ENCODE results near the gene ATXN1. TPM values are rescaled to one million over a fixed set of nuclear protein-coding genes. Genes with fewer than 3 reads are reported as not detected.
"Not testable (repeated sequence)": the region's sequence is repeated elsewhere in the genome, so short reads cannot be mapped to it uniquely, and the experiment has no call there.

The ATXN1 gene
- total RNA-seq, 1 experiment from 2014 or later = 20.8 TPM

- H3K36me3 ChIP-seq = no peaks in the 10 kb centered on the region
- no peaks in the 10 kb centered on the region for H3K4me1 ChIP-seq (replicated peaks)
- DNase-seq (ENCODE audit: low read depth in 1 of 2, low spot score in 2 of 2) = no peak
- no peaks in the 10 kb centered on the region for H3K27me3 ChIP-seq (replicated peaks)
- no peaks in the 10 kb centered on the region for H3K9me3 ChIP-seq (replicated peaks)
- H3K4me3 ChIP-seq = no peak overlapping the region
- H3K27ac ChIP-seq = no peak overlapping the region
These were observed 363.6 kb downstream of the ATXN1 start for GRCh38 chr6:16397623-16398022.

GRCh38 chr6:16396497-16397319, 364.6 kb downstream of the ATXN1 start:
- no peaks in the 10 kb centered on the region for H3K27me3 ChIP-seq (replicated peaks)
- peaks cover 3% of the 10 kb centered on the region for H3K4me1 ChIP-seq (replicated peaks)
- no peaks in the 10 kb centered on the region for H3K36me3 ChIP-seq
- no peak overlapping the region for H3K27ac ChIP-seq
- no peaks in the 10 kb centered on the region for H3K9me3 ChIP-seq (replicated peaks)
- no peak for DNase-seq (ENCODE audit: low read depth in 1 of 2, low spot score in 2 of 2)
- no peak overlapping the region for H3K4me3 ChIP-seq

GRCh38 chr6:16394632-16395031, 366.6 kb downstream of the ATXN1 start:
- H3K36me3 ChIP-seq = no peaks in the 10 kb centered on the region
- peaks cover 9% of the 10 kb centered on the region for H3K4me1 ChIP-seq (replicated peaks)
- no peaks in the 10 kb centered on the region for H3K27me3 ChIP-seq (replicated peaks)
- no peaks in the 10 kb centered on the region for H3K9me3 ChIP-seq (replicated peaks)
- H3K27ac ChIP-seq = no peak overlapping the region
- DNase-seq (ENCODE audit: low read depth in 1 of 2, low spot score in 2 of 2) = no peak
- no peak overlapping the region for H3K4me3 ChIP-seq

- Histone ChIP-seq H3K27ac (no peak overlapping the region), H3K27me3 (replicated peaks) (no peaks in the 10 kb centered on the region), H3K36me3 (no peaks in the 10 kb centered on the region), H3K9me3 (replicated peaks) (no peaks in the 10 kb centered on the region), H3K4me1 (replicated peaks) (peaks cover 9% of the 10 kb centered on the region), H3K4me3 (no peak overlapping the region)
- DNase-seq (ENCODE audit: low read depth in 1 of 2, low spot score in 2 of 2) = no peak
These were observed 367.9 kb downstream of the ATXN1 start for GRCh38 chr6:16393326-16393725.

GRCh38 chr6:16392010-16392409, 369.2 kb downstream of the ATXN1 start:
- Histone ChIP-seq H3K9me3 (replicated peaks) (no peaks in the 10 kb centered on the region), H3K4me3 (no peak overlapping the region), H3K27ac (no peak overlapping the region), H3K4me1 (replicated peaks) (peaks cover 9% of the 10 kb centered on the region), H3K36me3 (no peaks in the 10 kb centered on the region), H3K27me3 (replicated peaks) (no peaks in the 10 kb centered on the region)
- no peak for DNase-seq (ENCODE audit: low read depth in 1 of 2, low spot score in 2 of 2)

- Histone ChIP-seq H3K27ac (no peak overlapping the region), H3K27me3 (replicated peaks) (no peaks in the 10 kb centered on the region), H3K9me3 (replicated peaks) (no peaks in the 10 kb centered on the region), H3K4me3 (no peak overlapping the region), H3K4me1 (replicated peaks) (peaks cover 9% of the 10 kb centered on the region), H3K36me3 (no peaks in the 10 kb centered on the region)
- DNase-seq (ENCODE audit: low read depth in 1 of 2, low spot score in 2 of 2) = no peak
These were observed 369.8 kb downstream of the ATXN1 start for GRCh38 chr6:16391451-16391912.

GRCh38 chr6:16390909-16391450, 370.3 kb downstream of the ATXN1 start:
- not testable (repeated sequence) for H3K27me3 ChIP-seq (replicated peaks); H3K27ac ChIP-seq; H3K4me3 ChIP-seq; DNase-seq (ENCODE audit: low read depth in 1 of 2, low spot score in 2 of 2); H3K9me3 ChIP-seq (replicated peaks); H3K36me3 ChIP-seq; H3K4me1 ChIP-seq (replicated peaks)

GRCh38 chr6:16389642-16390041, 371.6 kb downstream of the ATXN1 start:
- H3K27me3 ChIP-seq (replicated peaks) = no peaks in the 10 kb centered on the region
- no peak for DNase-seq (ENCODE audit: low read depth in 1 of 2, low spot score in 2 of 2)
- H3K4me3 ChIP-seq = no peak overlapping the region
- H3K4me1 ChIP-seq (replicated peaks) = peaks cover 9% of the 10 kb centered on the region
- H3K27ac ChIP-seq = no peak overlapping the region
- H3K9me3 ChIP-seq (replicated peaks) = no peaks in the 10 kb centered on the region
- H3K36me3 ChIP-seq = no peaks in the 10 kb centered on the region

- no peaks in the 10 kb centered on the region for H3K36me3 ChIP-seq
- no peak overlapping the region for H3K27ac ChIP-seq
- no peaks in the 10 kb centered on the region for H3K27me3 ChIP-seq (replicated peaks)
- peaks cover 9% of the 10 kb centered on the region for H3K4me1 ChIP-seq (replicated peaks)
- H3K4me3 ChIP-seq = no peak overlapping the region
- DNase-seq (ENCODE audit: low read depth in 1 of 2, low spot score in 2 of 2) = no peak
- no peaks in the 10 kb centered on the region for H3K9me3 ChIP-seq (replicated peaks)
These were observed 372.8 kb downstream of the ATXN1 start for GRCh38 chr6:16388488-16388887.

GRCh38 chr6:16386057-16386456, 375.2 kb downstream of the ATXN1 start:
- DNase-seq (ENCODE audit: low read depth in 1 of 2, low spot score in 2 of 2) = no peak
- Histone ChIP-seq H3K36me3 (no peaks in the 10 kb centered on the region), H3K9me3 (replicated peaks) (no peaks in the 10 kb centered on the region), H3K27ac (no peak overlapping the region), H3K4me3 (no peak overlapping the region), H3K27me3 (replicated peaks) (no peaks in the 10 kb centered on the region), H3K4me1 (replicated peaks) (no peaks in the 10 kb centered on the region)

- no peaks in the 10 kb centered on the region for H3K36me3 ChIP-seq
- H3K27me3 ChIP-seq (replicated peaks) = no peaks in the 10 kb centered on the region
- DNase-seq (ENCODE audit: low read depth in 1 of 2, low spot score in 2 of 2) = no peak
- no peaks in the 10 kb centered on the region for H3K9me3 ChIP-seq (replicated peaks)
- no peak overlapping the region for H3K27ac ChIP-seq
- no peak overlapping the region for H3K4me3 ChIP-seq
- H3K4me1 ChIP-seq (replicated peaks) = no peaks in the 10 kb centered on the region
These were observed 377.6 kb downstream of the ATXN1 start for GRCh38 chr6:16383607-16384206.

- DNase-seq (ENCODE audit: low read depth in 1 of 2, low spot score in 2 of 2); H3K4me1 ChIP-seq (replicated peaks); H3K27me3 ChIP-seq (replicated peaks); H3K36me3 ChIP-seq; H3K9me3 ChIP-seq (replicated peaks); H3K4me3 ChIP-seq; H3K27ac ChIP-seq: not testable (repeated sequence)
These were observed 379.3 kb downstream of the ATXN1 start for GRCh38 chr6:16381968-16382367.

GRCh38 chr6:16380220-16380809, 380.9 kb downstream of the ATXN1 start:
- Histone ChIP-seq H3K27me3 (replicated peaks) (no peaks in the 10 kb centered on the region), H3K4me1 (replicated peaks) (no peaks in the 10 kb centered on the region), H3K9me3 (replicated peaks) (no peaks in the 10 kb centered on the region; the same call in 1 of the 2 replicates), H3K27ac (no peak overlapping the region), H3K36me3 (no peaks in the 10 kb centered on the region), H3K4me3 (no peak overlapping the region)
- DNase-seq (ENCODE audit: low read depth in 1 of 2, low spot score in 2 of 2) = no peak

- DNase-seq (ENCODE audit: low read depth in 1 of 2, low spot score in 2 of 2); H3K4me1 ChIP-seq (replicated peaks); H3K36me3 ChIP-seq; H3K27me3 ChIP-seq (replicated peaks); H3K27ac ChIP-seq; H3K4me3 ChIP-seq; H3K9me3 ChIP-seq (replicated peaks): not testable (repeated sequence)
These were observed 382.9 kb downstream of the ATXN1 start for GRCh38 chr6:16378360-16378759.

Measured in SJSA1 (cell line).